ENCODE data around the gene SHROOM3. TPM values are rescaled to one million over a fixed set of nuclear protein-coding genes. Genes with fewer than 3 reads are reported as not detected.

SHROOM3 gene
- polyA plus RNA-seq, 2 of the 4 experiments (the other 2 are of a cell fraction) = 2.8 to 5.1 TPM

- H3K9me3 ChIP-seq = no peaks in the 10 kb centered on the region
- no peak for FAIRE-seq
- no peak for DNase-seq (ENCODE audit: low read depth in 1 of 2, low spot score in 1 of 2)
- TF ChIP-seq HOXA7 (CRISPR knock-in tag; IDR thresholded peaks at IDR 0.05) = no peak
- no peak for TF ChIP-seq HEYL (CRISPR knock-in tag; IDR thresholded peaks at IDR 0.05)
- no peak for TF ChIP-seq KDM5A (IDR thresholded peaks at IDR 0.05)
- no peak for TF ChIP-seq POLR2A (IDR thresholded peaks at IDR 0.05; ENCODE audit: low read length)
- TF ChIP-seq CHD2 (IDR thresholded peaks at IDR 0.05; ENCODE audit: low read length, partially characterized antibody) = no peak
- POLR2A ChIA-PET = no interaction called here
- no peaks in the 10 kb centered on the region for H3K4me1 ChIP-seq
- no peak overlapping the region for H3K27ac ChIP-seq
- ATAC-seq = no peak
- H3K4me3 ChIP-seq = no peak overlapping the region
- H3K4me2 ChIP-seq = no peak overlapping the region
- CTCF ChIA-PET = no interaction called here
- WGBS (ENCODE audit: missing lambda C conversion rate) = 81% methylated on average over 2 of the region's 2 CpGs
Observed at GRCh38 chr4:76439491-76439890, 4.5 kb downstream of the SHROOM3 start.

GRCh38 chr4:76441881-76442280 lies 6.9 kb downstream of the SHROOM3 start:
- FAIRE-seq (no peak), ATAC-seq (no peak), DNase-seq (ENCODE audit: low read depth in 1 of 2, low spot score in 1 of 2) (no peak)
- ChIA-PET POLR2A (no interaction called here), CTCF (interaction anchor here (0.7 to 0.8 kb wide), 2 partner anchors 11 to 1229 kb away, joined by 4 read pairs; no protein-coding TSS in a partner anchor)
- Histone ChIP-seq H3K4me2 (no peak overlapping the region), H3K27ac (no peak overlapping the region), H3K4me1 (no peaks in the 10 kb centered on the region), H3K9me3 (no peaks in the 10 kb centered on the region), H3K4me3 (no peak overlapping the region)
- TF ChIP-seq BHLHE40 (IDR thresholded peaks at IDR 0.05; ENCODE audit: low read depth, low read length) = no peak
- no peak for TF ChIP-seq TFCP2L1 (CRISPR knock-in tag; IDR thresholded peaks at IDR 0.05)
- no peak for TF ChIP-seq CHD2 (IDR thresholded peaks at IDR 0.05; ENCODE audit: low read length, partially characterized antibody)
- TF ChIP-seq SREBF2 (IDR thresholded peaks at IDR 0.05) = no peak
- no peak for TF ChIP-seq ZSCAN20 (CRISPR knock-in tag; IDR thresholded peaks at IDR 0.05)
- TF ChIP-seq CBX8 (IDR thresholded peaks at IDR 0.05) = no peak
- no peak for TF ChIP-seq ELK1 (IDR thresholded peaks at IDR 0.05; ENCODE audit: low read depth, low read length)
- no peak for TF ChIP-seq TP53 (CRISPR knock-in tag; IDR thresholded peaks at IDR 0.05)
- no peak for TF ChIP-seq FOSL2 (IDR thresholded peaks at IDR 0.05)
- no peak for TF ChIP-seq FOSL2 (CRISPR knock-in tag; IDR thresholded peaks at IDR 0.05)
- no peak for TF ChIP-seq NPAS2 (CRISPR knock-in tag; IDR thresholded peaks at IDR 0.05; ENCODE audit: borderline replicate concordance)
- 42% methylated on average over 9 of the region's 9 CpGs for WGBS (ENCODE audit: missing lambda C conversion rate)

- Histone ChIP-seq H3K4me3 (no peak overlapping the region), H3K27ac (no peak overlapping the region), H3K4me2 (no peak overlapping the region), H3K9me3 (no peaks in the 10 kb centered on the region), H3K4me1 (no peaks in the 10 kb centered on the region)
- WGBS (ENCODE audit: missing lambda C conversion rate) = 89% methylated on average over 3 of the region's 3 CpGs
- ChIA-PET POLR2A (no interaction called here), CTCF (interaction anchor here (1.4 kb wide), 1 partner anchor 62 kb away, joined by 4 read pairs; no protein-coding TSS in a partner anchor)
- ATAC-seq (no peak), FAIRE-seq (no peak), DNase-seq (ENCODE audit: low read depth in 1 of 2, low spot score in 1 of 2) (no peak)
- TF ChIP-seq HMGXB4 (CRISPR knock-in tag; IDR thresholded peaks at IDR 0.05; ENCODE audit: borderline replicate concordance) (no peak), USF2 (IDR thresholded peaks at IDR 0.05) (no peak), RNF2 (IDR thresholded peaks at IDR 0.05; ENCODE audit: borderline replicate concordance, low read depth) (no peak), CHD2 (IDR thresholded peaks at IDR 0.05; ENCODE audit: low read length, partially characterized antibody) (no peak), POLR2AphosphoS2 (conservative IDR thresholded peaks at IDR 0.05; ENCODE audit: low read length) (no peak), CBX2 (IDR thresholded peaks at IDR 0.05; ENCODE audit: borderline replicate concordance, low read depth) (no peak), PHF8 (IDR thresholded peaks at IDR 0.05; ENCODE audit: borderline replicate concordance, low read depth) (no peak), ATOH8 (CRISPR knock-in tag; IDR thresholded peaks at IDR 0.05; ENCODE audit: low read depth) (no peak), RFX5 (IDR thresholded peaks at IDR 0.05) (no peak), EHF (CRISPR knock-in tag; IDR thresholded peaks at IDR 0.05) (no peak), BCL3 (IDR thresholded peaks at IDR 0.05) (no peak), JUN (IDR thresholded peaks at IDR 0.05) (no peak)
Observed at GRCh38 chr4:76442807-76443206, 7.8 kb downstream of the SHROOM3 start.
